ENCODE measurements around the gene TBCD. TPM values are rescaled to one million over a fixed set of nuclear protein-coding genes. Genes with fewer than 3 reads are reported as not detected.

TBCD gene
- total and polyA plus RNA-seq, 2 donors (not counting 1 experiment from before 2014, with no cell fraction given), result 22.1 to 36.7 TPM

- Histone ChIP-seq H3K4me2 (ENCODE audit: extremely low read depth, insufficient read depth, low read length) (no peak overlapping the region), H3K79me2 (ENCODE audit: control insufficient read depth, insufficient read depth, low read length) (no peaks in the 10 kb centered on the region), H3K9me3 (ENCODE audit: control insufficient read depth, insufficient read depth, low read depth, low read length) (no peaks in the 10 kb centered on the region), H4K20me1 (ENCODE audit: control insufficient read depth, extremely low read depth, insufficient read depth, low read length) (no peaks in the 10 kb centered on the region), H3K4me1 (ENCODE audit: control insufficient read depth, extremely low read depth, insufficient read depth, low read length) (no peaks in the 10 kb centered on the region), H3K27me3 (ENCODE audit: control insufficient read depth, insufficient read depth, low read length) (no peaks in the 10 kb centered on the region), H3K36me3 (ENCODE audit: control insufficient read depth, insufficient read depth, low read length) (peaks cover 18% of the 10 kb centered on the region), H3K27ac (ENCODE audit: insufficient read depth, low read length) (no peak overlapping the region), H3K9ac (ENCODE audit: insufficient read depth, low read length) (no peak overlapping the region), H2AFZ (ENCODE audit: low read length) (no peak overlapping the region), H3K4me3 (replicated peaks in 1 of 4; ENCODE audit: control extremely low read depth in 1 of 4, insufficient read depth in 1 of 4, low read depth in 3 of 4, low read length in 4 of 4) (no peak overlapping the region)
- TF ChIP-seq EZH2 (IDR thresholded peaks at IDR 0.05; ENCODE audit: low read length, missing control alignments) (no peak), CTCF (conservative IDR thresholded peaks at IDR 0.05 in 1 of 2, IDR thresholded peaks at IDR 0.05 in 1 of 2; ENCODE audit: low read depth in 1 of 2, low read length in 2 of 2) (no peak)
- no peak for DNase-seq (ENCODE audit: low read depth in 2 of 2)
Measured at GRCh38 chr17:82924812-82925211, 172.9 kb downstream of the TBCD start.

GRCh38 chr17:82925336-82925735 is 173.5 kb downstream of the TBCD start:
- DNase-seq (ENCODE audit: low read depth in 2 of 2), result no peak
- H3K27me3 ChIP-seq (ENCODE audit: control insufficient read depth, insufficient read depth, low read length), result no peaks in the 10 kb centered on the region
- H3K9ac ChIP-seq (ENCODE audit: insufficient read depth, low read length), result no peak overlapping the region
- H3K4me3 ChIP-seq (replicated peaks in 1 of 4; ENCODE audit: control extremely low read depth in 1 of 4, insufficient read depth in 1 of 4, low read depth in 3 of 4, low read length in 4 of 4), result no peak overlapping the region
- no peak for TF ChIP-seq EZH2 (IDR thresholded peaks at IDR 0.05; ENCODE audit: low read length, missing control alignments)
- TF ChIP-seq CTCF (conservative IDR thresholded peaks at IDR 0.05 in 1 of 2, IDR thresholded peaks at IDR 0.05 in 1 of 2; ENCODE audit: low read depth in 1 of 2, low read length in 2 of 2), result no peak
- no peaks in the 10 kb centered on the region for H3K9me3 ChIP-seq (ENCODE audit: control insufficient read depth, insufficient read depth, low read depth, low read length)
- H4K20me1 ChIP-seq (ENCODE audit: control insufficient read depth, extremely low read depth, insufficient read depth, low read length), result no peaks in the 10 kb centered on the region
- no peaks in the 10 kb centered on the region for H3K4me1 ChIP-seq (ENCODE audit: control insufficient read depth, extremely low read depth, insufficient read depth, low read length)
- H3K79me2 ChIP-seq (ENCODE audit: control insufficient read depth, insufficient read depth, low read length), result no peaks in the 10 kb centered on the region
- peaks cover 19% of the 10 kb centered on the region for H3K36me3 ChIP-seq (ENCODE audit: control insufficient read depth, insufficient read depth, low read length)
- no peak overlapping the region for H2AFZ ChIP-seq (ENCODE audit: low read length)
- H3K27ac ChIP-seq (ENCODE audit: insufficient read depth, low read length), result no peak overlapping the region
- H3K4me2 ChIP-seq (ENCODE audit: extremely low read depth, insufficient read depth, low read length), result no peak overlapping the region

GRCh38 chr17:82926081-82926480 is 174.2 kb downstream of the TBCD start:
- H3K9ac ChIP-seq (ENCODE audit: insufficient read depth, low read length), result no peak overlapping the region
- no peaks in the 10 kb centered on the region for H3K79me2 ChIP-seq (ENCODE audit: control insufficient read depth, insufficient read depth, low read length)
- no peaks in the 10 kb centered on the region for H3K4me1 ChIP-seq (ENCODE audit: control insufficient read depth, extremely low read depth, insufficient read depth, low read length)
- no peak overlapping the region for H2AFZ ChIP-seq (ENCODE audit: low read length)
- no peak for DNase-seq (ENCODE audit: low read depth in 2 of 2)
- TF ChIP-seq EZH2 (IDR thresholded peaks at IDR 0.05; ENCODE audit: low read length, missing control alignments) (no peak), CTCF (conservative IDR thresholded peaks at IDR 0.05 in 1 of 2, IDR thresholded peaks at IDR 0.05 in 1 of 2; ENCODE audit: low read depth in 1 of 2, low read length in 2 of 2) (no peak)
- peaks cover 22% of the 10 kb centered on the region for H3K36me3 ChIP-seq (ENCODE audit: control insufficient read depth, insufficient read depth, low read length)
- no peaks in the 10 kb centered on the region for H3K27me3 ChIP-seq (ENCODE audit: control insufficient read depth, insufficient read depth, low read length)
- H3K9me3 ChIP-seq (ENCODE audit: control insufficient read depth, insufficient read depth, low read depth, low read length), result no peaks in the 10 kb centered on the region
- H4K20me1 ChIP-seq (ENCODE audit: control insufficient read depth, extremely low read depth, insufficient read depth, low read length), result no peaks in the 10 kb centered on the region
- H3K4me3 ChIP-seq (replicated peaks in 1 of 4; ENCODE audit: control extremely low read depth in 1 of 4, insufficient read depth in 1 of 4, low read depth in 3 of 4, low read length in 4 of 4), result no peak overlapping the region
- no peak overlapping the region for H3K27ac ChIP-seq (ENCODE audit: insufficient read depth, low read length)
- H3K4me2 ChIP-seq (ENCODE audit: extremely low read depth, insufficient read depth, low read length), result no peak overlapping the region

Measured in fibroblast of lung (primary cell).